Measurements from ENCODE around the gene PAX8.

Gene PAX8

GRCh38 chr2:113179446-113180045 is 99.2 kb downstream of the PAX8 start:
- DNase-seq = no peak

- DNase-seq = no peak
These were observed 99.8 kb downstream of the PAX8 start for GRCh38 chr2:113178891-113179290.

- DNase-seq = no peak
These were observed 100.5 kb downstream of the PAX8 start for GRCh38 chr2:113178069-113178746.

- no peak for DNase-seq
These were observed 101.9 kb downstream of the PAX8 start for GRCh38 chr2:113176696-113177355.

- no peak for DNase-seq
These were observed 102.7 kb downstream of the PAX8 start for GRCh38 chr2:113175736-113176695.

- no peak for DNase-seq
These were observed 103.6 kb downstream of the PAX8 start for GRCh38 chr2:113175042-113175628.

GRCh38 chr2:113174376-113174750 is 104.4 kb downstream of the PAX8 start:
- no peak for DNase-seq

- peak; percentile 63 for DNase-seq
These were observed 105.0 kb downstream of the PAX8 start, which contains the start of gene PSD4 for GRCh38 chr2:113173542-113174375. PSD4 (plus strand) TSS chr2:113173971; CDS start chr2:113182457, 8,486 bp downstream.

- DNase-seq = no peak
These were observed 105.8 kb downstream of the PAX8 start for GRCh38 chr2:113172721-113173541.

GRCh38 chr2:113171334-113172075 is 107.2 kb downstream of the PAX8 start:
- DNase-seq = no peak

GRCh38 chr2:113169586-113169985 is 109.1 kb downstream of the PAX8 start:
- DNase-seq = no peak

- no peak for DNase-seq
These were observed 109.7 kb downstream of the PAX8 start for GRCh38 chr2:113169002-113169530.

- no peak for DNase-seq
These were observed 110.8 kb downstream of the PAX8 start for GRCh38 chr2:113167962-113168340.

- peak; percentile 61 for DNase-seq
These were observed 111.4 kb downstream of the PAX8 start for GRCh38 chr2:113167115-113167932.

- DNase-seq = no peak
These were observed 112.5 kb downstream of the PAX8 start for GRCh38 chr2:113166187-113166645.

All from NCI-H510A (cell line).